Stimulated activated CD4-positive, alpha-beta T cell treated with anti-CD3 and anti-CD28 coated beads, Interleukin-2, amount 100 ng/mL, for 48 hours (primary cell): ENCODE results near the gene RALGAPB.

Experiments
- DNase-seq, 2 donors: peaks; one replicate each; pipeline ENCODE4 v3.0.0-alpha.2; 2020

The RALGAPB gene

DNA sequence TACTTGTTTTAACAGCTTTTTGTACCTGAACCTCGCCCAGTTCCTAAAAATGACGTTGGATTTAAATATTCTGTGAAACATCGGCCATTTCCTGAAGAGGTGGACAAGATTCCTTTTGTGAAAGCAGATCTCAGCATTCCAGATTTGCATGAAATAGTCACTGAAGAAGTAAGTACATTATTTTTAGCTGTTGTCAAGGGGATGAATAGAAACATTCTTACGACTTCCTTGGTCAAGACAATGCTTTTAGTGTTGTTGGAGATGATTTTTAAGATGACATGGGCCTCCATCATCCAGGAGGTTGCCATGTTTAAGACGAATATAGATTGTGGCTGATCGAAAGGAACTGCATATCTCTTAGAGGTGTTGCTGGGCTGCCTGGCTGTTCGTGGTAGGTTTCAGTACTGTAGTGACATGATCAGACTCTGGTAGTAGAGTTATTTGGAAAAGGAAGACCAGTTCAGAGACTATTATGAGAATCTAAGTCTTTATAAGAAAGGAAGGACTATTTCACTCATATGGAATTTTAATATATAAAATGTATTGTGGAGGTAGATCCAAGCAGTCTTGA, 78.5 kb downstream of the RALGAPB start:
- no peak for DNase-seq

GRCh38 chr20:38554986-38555385, 82.3 kb downstream of the RALGAPB start:
- no peak for DNase-seq

DNA sequence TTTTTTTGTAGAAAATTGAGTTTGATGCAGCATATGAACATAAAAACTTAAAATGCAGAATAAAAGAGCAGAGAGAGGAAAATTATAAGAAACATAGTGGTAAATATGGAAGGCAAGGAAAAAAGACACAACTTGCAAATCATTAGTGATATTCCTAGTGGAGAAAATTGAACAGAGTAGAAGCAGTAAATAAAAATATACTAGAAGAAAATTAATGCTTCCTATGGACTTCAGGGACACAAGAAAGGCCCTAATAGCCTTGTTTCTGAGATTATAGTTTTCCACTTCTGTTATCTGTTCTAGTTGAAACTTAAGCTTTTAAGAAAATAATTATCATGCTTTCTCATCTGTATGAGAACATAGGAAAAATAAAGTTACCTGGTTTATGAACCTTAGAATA, 82.8 kb downstream of the RALGAPB start:
- no peak for DNase-seq

DNA sequence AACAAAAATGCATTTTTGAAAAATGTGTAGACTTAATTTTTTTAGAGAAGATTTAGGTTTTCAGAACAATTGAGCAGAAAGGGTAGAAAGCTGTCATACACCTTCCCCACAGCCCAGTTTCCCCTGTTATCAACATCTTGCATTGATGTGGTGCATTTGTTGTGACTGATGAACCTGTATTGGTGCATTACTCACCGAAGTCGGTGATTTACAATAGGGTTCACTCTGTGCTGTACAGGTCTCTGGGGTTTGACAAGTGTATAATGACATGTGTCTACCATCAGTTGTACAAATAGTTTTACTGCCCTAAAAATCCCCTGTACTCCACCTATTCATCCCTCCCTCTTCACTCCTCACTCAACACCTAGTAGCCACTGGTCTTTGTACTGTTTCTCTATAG, 84.5 kb downstream of the RALGAPB start:
- DNase-seq, result no peak

DNA sequence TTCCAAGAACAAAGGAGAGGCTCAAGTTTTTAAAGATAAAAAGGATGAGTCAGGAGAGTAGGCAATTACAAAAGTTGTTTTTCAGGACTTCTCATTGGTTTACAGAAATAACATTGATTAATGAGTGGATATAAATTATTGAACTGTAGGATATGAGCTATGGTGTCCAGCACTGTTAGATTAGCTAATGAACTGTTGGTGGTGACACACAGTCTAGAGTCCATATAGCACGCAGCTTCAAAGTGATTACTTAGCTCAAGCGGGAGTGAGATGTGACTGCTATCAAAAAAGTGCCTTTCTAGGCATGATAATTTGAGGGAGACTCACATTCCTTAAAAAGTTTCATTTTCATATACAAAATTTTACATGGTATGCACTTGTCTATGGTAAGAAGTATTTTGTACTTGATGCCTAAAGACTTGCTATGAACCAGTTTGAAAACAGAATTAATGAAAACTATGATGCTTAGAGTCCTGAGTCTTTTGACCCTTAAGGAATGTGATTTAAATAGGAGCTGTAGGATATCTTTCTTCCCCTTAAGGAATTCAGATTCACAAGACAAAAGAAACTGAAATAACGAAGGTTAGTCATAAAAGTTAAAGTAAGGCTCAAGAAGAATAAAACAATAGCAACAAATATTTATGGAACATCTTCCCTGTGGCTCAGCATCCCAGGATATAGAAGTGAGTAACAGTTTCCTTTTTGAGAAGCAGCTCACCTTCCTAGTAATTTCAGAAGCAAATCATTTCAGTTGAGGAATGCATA, 86.1 kb downstream of the RALGAPB start:
- no peak for DNase-seq

DNA sequence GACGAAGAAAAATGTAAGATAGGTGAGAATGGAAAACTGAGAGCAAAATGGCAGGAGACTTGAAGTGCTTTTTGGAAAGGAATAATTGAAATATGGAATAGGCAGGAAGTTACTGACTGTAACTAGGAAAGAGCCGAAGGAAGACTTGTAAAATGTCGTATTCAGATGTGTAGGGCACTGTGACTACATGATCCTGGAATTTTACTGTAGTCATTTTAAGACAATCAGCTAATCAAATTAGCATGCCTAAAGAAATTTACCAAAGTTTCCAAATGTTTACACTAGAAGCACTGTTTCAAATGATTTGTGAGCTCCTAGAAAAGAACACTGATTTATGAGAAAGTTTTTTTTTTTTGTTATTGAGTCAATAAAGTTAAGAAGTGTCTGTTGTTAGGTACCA, 87.1 kb downstream of the RALGAPB start:
- no peak for DNase-seq

GRCh38 chr20:38563802-38564431, 91.3 kb downstream of the RALGAPB start:
- no peak for DNase-seq

- DNase-seq, result no peak
Measured at GRCh38 chr20:38564680-38565079, 92.0 kb downstream of the RALGAPB start.

- DNase-seq, result no peak
Measured at GRCh38 chr20:38566036-38566598, 93.5 kb downstream of the RALGAPB start.

DNA sequence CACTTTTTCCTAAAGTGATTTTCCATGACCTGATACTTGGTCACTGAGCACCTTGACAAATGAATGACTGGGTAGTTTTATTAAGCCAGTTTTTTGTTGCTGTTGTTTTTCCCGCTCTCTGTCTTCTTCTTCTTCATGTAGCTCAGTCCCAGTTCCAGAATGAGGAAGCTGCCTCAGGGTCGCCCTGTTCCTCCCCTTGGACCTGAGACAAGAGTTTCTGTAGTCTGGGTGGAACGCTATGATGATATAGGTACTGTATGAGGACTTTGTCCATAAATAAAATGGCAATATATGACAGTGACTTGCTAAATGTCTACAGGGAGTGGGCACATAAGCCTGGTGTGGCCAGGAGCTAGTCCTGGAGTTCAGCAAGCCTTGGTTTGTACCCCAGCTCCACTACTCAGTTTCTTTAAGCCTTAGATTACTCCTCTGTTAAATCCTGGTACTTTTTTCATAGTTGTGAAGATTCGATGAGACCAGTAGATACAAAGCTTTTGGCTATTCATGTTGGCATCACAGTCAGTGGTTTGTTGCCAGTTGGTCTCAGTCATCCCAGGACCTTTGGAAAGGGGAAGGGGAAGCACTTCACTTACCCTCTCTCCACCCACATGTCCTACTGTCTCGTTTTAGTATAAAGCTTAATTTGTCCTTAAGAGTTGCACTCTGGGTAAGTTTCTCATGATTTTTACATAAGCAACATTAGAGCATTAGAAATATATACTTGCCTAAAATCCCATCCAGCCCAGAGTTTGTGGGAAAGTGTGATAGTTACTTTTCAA, 97.3 kb downstream of the RALGAPB start:
- no peak for DNase-seq

DNA sequence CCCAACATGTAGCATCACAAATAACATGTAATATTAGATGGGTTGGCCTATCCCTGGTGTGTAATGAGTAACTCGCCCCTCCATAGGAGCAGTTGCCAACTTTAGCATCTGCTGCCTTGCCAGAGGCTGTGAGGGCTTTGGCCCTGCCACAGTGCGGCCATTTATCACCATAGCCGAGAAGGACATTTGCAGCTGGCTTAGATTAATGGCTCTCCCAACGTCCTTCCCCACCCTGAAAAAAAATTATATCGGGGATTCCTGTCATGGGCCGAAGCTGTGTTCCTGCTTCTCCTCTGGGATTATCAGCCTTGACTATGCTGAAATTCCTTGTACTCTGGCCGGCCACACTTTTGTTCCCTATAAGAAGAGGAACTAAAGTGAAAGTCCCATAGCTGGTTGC, 100.8 kb downstream of the RALGAPB start:
- DNase-seq, result no peak

GRCh38 chr20:38579219-38579910, 106.7 kb downstream of the RALGAPB start:
- DNase-seq, result no peak

GRCh38 chr20:38579921-38580320, 107.3 kb downstream of the RALGAPB start:
- no peak for DNase-seq

- DNase-seq, result no peak
Measured at GRCh38 chr20:38581013-38581412, 108.4 kb downstream of the RALGAPB start, which contains the start of gene ADIG. TSS of gene ADIG (plus strand) at chr20:38581197. CDS start at chr20:38581251, 54 bp downstream.

DNA sequence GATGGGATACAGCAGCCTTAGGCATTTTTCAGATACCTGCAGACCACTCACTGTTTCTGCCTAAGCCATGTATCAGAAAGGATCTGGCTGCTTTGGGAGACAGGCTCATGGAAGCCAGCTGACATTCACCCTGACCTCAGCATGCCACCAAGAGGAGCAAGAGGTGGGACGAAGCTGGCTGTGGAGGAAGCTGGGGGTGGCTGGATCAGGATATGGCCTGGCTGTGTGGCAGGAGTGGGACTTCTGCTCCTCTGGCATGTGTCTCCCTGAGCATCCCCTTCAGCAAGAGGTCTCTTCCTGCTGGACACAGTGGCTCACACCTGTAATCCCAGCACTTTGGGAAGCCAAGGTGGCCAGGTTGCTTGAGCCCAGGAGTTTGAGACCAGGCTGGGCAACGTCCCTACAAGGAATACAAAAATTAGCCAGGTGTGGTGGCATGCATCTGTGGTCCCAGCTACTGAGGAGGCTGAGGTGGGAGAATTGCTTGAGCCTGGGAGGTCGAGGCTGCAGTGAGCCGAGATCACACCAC, 109.3 kb downstream of the RALGAPB start:
- DNase-seq, result no peak

GRCh38 chr20:38583306-38583705, 110.7 kb downstream of the RALGAPB start:
- no peak for DNase-seq

GRCh38 chr20:38584099-38584763, 111.6 kb downstream of the RALGAPB start:
- DNase-seq, result no peak

DNA sequence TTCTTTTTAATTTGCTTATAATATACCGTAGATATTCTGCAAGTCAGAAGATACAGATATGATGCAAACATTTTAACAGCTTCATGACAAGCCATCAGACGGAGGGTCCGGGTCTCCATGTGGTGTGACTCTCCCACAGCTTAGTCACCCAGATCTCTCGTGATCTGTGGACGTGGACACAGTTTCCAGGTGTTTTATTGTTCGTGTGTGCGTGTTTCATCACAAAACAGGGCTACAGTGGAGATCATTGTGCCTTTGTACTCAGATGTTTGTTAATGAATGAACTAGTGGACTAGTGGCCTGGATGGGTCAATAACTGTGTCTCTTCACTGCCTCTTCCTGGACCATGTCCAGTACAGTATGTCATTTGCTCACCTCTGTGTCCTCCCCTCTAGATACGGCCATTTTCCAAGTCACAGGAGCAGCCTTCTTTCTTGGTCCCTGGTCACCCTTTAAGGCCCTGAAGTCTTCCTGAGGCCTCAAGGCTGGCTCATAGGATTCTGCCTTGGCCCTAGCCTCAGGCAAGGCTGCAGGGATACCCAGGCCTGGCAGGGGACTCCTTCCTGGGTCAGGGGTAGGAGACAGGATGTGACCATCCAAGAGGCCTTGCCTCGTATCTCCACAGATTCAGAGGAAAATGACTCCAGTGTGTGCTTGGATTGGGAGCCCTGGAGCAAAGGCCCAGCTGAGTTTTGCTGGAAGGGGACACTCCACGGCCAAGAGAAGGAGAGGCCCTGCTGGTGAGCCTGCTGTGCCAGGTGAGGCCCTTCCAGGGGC, 112.9 kb downstream of the RALGAPB start:
- DNase-seq, result no peak

GRCh38 chr20:38586181-38586525, 113.5 kb downstream of the RALGAPB start:
- DNase-seq, result no peak

DNA sequence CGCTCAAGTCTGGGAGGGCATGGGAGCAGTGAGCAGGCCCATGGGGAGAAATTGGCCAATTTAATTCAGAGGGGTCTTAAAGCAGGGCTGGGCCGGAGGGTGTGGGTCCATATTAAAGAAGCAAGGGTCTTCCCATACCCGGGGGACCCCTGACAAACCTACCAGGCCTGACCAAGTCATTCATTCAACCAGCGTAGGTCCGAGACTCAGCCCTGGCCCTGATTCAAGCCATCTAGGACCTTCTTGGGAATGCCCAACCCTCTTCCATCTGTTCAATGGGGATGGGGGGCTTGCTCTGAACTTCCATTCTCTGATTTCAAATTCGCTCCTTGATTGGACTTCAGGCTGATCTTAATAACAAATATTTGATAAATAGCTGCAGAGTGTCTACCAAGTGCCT, 115.7 kb downstream of the RALGAPB start:
- no peak for DNase-seq

DNA sequence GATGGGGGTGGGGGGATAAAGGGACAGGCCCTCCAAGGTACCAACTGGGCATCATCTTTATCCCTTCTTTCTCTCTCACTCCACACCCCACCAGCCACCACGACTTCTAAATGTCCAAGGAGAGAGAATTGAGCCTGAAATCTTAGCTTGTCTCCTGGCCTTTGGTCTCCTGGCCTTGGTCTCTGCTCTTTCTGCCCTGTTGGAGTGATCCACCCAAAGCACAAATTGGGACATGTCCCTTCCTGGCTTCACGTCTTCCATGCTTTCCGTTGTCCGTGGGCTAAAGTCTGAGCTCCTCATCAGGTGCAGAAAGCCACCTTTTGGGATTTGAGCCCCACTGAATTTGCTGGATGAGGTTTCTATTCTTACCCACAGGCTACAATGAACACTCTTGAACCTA, 116.7 kb downstream of the RALGAPB start:
- DNase-seq, result no peak
